ENCODE data around the gene SARS1.
A peak's percentile ranks its signal among the peaks of the same experiment; 100 is the strongest.

DNA sequence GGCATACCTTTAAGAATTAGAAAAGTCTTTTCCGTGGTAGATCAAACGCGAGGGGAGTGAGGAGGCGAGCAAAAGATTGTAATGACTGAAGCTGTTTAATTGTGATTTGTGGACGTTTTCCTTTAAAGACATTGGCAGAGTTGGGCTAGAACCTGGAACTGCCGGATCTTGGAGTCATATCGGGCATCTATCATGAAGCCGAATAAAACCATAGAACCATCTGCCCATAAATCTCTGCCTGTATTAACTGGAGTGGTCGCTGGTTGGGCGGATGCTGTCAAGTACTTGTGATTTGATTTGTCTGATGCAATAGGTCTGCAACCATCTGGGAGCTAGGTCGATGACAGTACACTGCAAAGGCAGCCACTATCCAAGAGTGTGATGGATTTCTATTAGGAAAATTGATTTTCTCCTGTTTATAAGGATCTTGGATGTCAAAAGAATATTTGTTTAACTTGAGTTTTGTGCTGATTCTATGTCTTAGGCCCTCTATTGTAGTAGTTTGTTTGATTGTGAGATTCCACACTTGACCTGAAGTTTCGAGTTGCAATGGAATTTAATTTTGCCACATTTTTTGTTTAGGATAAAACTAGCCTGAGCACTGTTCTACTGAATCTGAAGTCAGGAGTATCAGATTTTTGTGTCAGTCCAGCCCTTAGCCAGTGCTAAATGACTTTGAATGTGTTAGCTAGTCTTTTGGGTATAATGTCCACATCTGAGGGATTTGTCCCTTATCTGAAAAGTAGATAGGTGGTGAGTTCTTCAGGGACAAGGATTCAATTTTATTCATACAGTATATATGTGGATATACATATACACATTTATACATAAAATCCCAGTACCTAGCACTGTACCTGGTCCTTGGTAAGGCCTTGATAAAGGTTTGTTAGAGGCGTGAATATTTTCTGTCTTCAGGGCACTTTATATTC, 1.2 kb downstream of the SARS1 start:
- no peak for TF ChIP-seq TCF12 (IDR thresholded peaks at IDR 0.05; ENCODE audit: low read depth)
- no peak for TF ChIP-seq FOXM1 (IDR thresholded peaks at IDR 0.05; ENCODE audit: borderline replicate concordance, low read depth)
- TF ChIP-seq YY1 (IDR thresholded peaks at IDR 0.05; ENCODE audit: low read depth), result no peak
- no peak for TF ChIP-seq EP300 (IDR thresholded peaks at IDR 0.05; ENCODE audit: borderline replicate concordance)
- no peak for TF ChIP-seq USF1 (IDR thresholded peaks at IDR 0.05)
- no peak for TF ChIP-seq MAX (IDR thresholded peaks at IDR 0.05)
- TF ChIP-seq TAF1 (IDR thresholded peaks at IDR 0.05; ENCODE audit: low read depth), result no peak
- TF ChIP-seq NFIC (IDR thresholded peaks at IDR 0.05), result no peak
- TF ChIP-seq EGR1 (IDR thresholded peaks at IDR 0.05), result no peak
- no peak for TF ChIP-seq RAD21 (IDR thresholded peaks at IDR 0.05; ENCODE audit: low read depth)
- TF ChIP-seq REST (IDR thresholded peaks at IDR 0.05; ENCODE audit: low read depth), result no peak
- TF ChIP-seq CEBPB (IDR thresholded peaks at IDR 0.05), result peak; percentile 87
- TF ChIP-seq CREB1 (IDR thresholded peaks at IDR 0.05; ENCODE audit: low read depth), result no peak

Data from Ishikawa (cell line).